ENCODE results near the gene LMF1.

DNA sequence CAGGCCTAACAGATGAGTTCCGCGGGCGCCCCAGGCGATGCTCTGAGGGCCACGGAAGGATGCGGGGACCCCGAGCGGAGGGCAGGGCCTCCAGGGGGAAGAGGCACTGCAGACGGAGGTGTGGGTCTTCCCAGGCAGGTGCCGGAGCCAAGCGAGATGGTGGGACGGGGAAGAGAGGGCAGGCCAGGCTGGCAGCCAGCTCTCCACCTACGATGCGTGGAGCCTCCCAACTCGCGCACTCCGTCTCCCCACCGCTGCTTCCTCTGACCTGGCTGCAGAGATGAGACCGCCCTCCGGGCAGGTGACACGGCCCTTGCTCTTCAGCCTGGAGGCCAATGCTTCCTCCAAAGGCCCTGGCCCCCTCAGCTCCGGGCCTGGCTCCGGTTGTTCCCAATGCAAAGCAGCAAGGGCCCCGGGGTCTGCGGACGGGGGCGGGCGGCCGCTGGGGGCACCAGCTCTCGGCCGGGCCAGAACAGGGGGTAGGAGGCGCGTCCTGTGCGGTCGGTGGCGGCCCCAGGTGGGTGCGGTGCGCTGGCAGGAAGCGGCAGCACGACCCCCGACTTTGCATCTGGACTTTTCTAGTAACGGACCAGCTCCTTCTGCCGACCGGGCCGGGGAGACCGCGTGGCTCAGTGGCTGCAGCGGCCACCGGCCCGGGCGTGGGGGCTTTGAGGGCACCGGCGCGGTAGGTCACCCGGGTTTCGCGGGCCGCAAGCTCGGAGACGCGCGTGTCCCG lies 9.2 kb upstream of the LMF1 start:
- no peak for TF ChIP-seq EP300 (conservative IDR thresholded peaks at IDR 0.05; ENCODE audit: poor library complexity, severe bottlenecking)
- TF ChIP-seq, protein P1, sequence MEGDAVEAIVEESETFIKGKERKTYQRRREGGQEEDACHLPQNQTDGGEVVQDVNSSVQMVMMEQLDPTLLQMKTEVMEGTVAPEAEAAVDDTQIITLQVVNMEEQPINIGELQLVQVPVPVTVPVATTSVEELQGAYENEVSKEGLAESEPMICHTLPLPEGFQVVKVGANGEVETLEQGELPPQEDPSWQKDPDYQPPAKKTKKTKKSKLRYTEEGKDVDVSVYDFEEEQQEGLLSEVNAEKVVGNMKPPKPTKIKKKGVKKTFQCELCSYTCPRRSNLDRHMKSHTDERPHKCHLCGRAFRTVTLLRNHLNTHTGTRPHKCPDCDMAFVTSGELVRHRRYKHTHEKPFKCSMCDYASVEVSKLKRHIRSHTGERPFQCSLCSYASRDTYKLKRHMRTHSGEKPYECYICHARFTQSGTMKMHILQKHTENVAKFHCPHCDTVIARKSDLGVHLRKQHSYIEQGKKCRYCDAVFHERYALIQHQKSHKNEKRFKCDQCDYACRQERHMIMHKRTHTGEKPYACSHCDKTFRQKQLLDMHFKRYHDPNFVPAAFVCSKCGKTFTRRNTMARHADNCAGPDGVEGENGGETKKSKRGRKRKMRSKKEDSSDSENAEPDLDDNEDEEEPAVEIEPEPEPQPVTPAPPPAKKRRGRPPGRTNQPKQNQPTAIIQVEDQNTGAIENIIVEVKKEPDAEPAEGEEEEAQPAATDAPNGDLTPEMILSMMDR (IDR thresholded peaks at IDR 0.05; ENCODE audit: poor library complexity, severe bottlenecking), result no peak
- no peak for TF ChIP-seq RAD21 (conservative IDR thresholded peaks at IDR 0.05)
- no peak for TF ChIP-seq POLR2AphosphoS5 (IDR thresholded peaks at IDR 0.05)
- TF ChIP-seq SMC3 (conservative IDR thresholded peaks at IDR 0.05; ENCODE audit: poor library complexity), result no peak
- no peak for TF ChIP-seq MXI1 (conservative IDR thresholded peaks at IDR 0.05; ENCODE audit: poor library complexity, severe bottlenecking)
- TF ChIP-seq, protein P2, sequence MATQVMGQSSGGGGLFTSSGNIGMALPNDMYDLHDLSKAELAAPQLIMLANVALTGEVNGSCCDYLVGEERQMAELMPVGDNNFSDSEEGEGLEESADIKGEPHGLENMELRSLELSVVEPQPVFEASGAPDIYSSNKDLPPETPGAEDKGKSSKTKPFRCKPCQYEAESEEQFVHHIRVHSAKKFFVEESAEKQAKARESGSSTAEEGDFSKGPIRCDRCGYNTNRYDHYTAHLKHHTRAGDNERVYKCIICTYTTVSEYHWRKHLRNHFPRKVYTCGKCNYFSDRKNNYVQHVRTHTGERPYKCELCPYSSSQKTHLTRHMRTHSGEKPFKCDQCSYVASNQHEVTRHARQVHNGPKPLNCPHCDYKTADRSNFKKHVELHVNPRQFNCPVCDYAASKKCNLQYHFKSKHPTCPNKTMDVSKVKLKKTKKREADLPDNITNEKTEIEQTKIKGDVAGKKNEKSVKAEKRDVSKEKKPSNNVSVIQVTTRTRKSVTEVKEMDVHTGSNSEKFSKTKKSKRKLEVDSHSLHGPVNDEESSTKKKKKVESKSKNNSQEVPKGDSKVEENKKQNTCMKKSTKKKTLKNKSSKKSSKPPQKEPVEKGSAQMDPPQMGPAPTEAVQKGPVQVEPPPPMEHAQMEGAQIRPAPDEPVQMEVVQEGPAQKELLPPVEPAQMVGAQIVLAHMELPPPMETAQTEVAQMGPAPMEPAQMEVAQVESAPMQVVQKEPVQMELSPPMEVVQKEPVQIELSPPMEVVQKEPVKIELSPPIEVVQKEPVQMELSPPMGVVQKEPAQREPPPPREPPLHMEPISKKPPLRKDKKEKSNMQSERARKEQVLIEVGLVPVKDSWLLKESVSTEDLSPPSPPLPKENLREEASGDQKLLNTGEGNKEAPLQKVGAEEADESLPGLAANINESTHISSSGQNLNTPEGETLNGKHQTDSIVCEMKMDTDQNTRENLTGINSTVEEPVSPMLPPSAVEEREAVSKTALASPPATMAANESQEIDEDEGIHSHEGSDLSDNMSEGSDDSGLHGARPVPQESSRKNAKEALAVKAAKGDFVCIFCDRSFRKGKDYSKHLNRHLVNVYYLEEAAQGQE (IDR thresholded peaks at IDR 0.05; ENCODE audit: borderline replicate concordance), result no peak
- TF ChIP-seq EZH2 (IDR thresholded peaks at IDR 0.05; ENCODE audit: borderline replicate concordance, insufficient read depth, low read length, poor library complexity, severe bottlenecking), result no peak

Data from neural cell (in vitro differentiated cells).